ENCODE data around the gene ZDHHC12.

- TF ChIP-seq, protein P1, sequence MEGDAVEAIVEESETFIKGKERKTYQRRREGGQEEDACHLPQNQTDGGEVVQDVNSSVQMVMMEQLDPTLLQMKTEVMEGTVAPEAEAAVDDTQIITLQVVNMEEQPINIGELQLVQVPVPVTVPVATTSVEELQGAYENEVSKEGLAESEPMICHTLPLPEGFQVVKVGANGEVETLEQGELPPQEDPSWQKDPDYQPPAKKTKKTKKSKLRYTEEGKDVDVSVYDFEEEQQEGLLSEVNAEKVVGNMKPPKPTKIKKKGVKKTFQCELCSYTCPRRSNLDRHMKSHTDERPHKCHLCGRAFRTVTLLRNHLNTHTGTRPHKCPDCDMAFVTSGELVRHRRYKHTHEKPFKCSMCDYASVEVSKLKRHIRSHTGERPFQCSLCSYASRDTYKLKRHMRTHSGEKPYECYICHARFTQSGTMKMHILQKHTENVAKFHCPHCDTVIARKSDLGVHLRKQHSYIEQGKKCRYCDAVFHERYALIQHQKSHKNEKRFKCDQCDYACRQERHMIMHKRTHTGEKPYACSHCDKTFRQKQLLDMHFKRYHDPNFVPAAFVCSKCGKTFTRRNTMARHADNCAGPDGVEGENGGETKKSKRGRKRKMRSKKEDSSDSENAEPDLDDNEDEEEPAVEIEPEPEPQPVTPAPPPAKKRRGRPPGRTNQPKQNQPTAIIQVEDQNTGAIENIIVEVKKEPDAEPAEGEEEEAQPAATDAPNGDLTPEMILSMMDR (IDR thresholded peaks at IDR 0.05): no peak
- TF ChIP-seq POLR2A (IDR thresholded peaks at IDR 0.05): no peak
Measured at GRCh38 chr9:128689293-128689774, 34.6 kb downstream of the ZDHHC12 start.

All from prostate gland (tissue), 2 donors.